Heart left ventricle (tissue), 16 donors: Measurements from ENCODE around the gene DIS3L2. TPM values are rescaled to one million over a fixed set of nuclear protein-coding genes. Genes with fewer than 3 reads are reported as not detected.

Source experiments
- ATAC-seq, 4 donors: fragments of 200-7000 bp; cut with Tn5 transposase; one replicate each; pipeline ENCODE4 v1.9.1; 2020 to 2022; ENCODE audit warnings: moderate library complexity in 4 of 4, mild to moderate bottlenecking in 3 of 4, moderate number of reproducible peaks in 1 of 4
- DNase-seq, 5 donors: peaks; one replicate each; pipeline ENCODE4 v3.0.0-alpha.2; 2020
- H3K27ac ChIP-seq, 12 donors: fragments of 200-600 bp; sonication (generic) in 4 of 12; one replicate each; pipeline versions ENCODE4 v1.5.0 to v1.8.0; 2016 to 2022; ENCODE audit warnings: mild to moderate bottlenecking in 2 of 12
- H3K27me3 ChIP-seq, 9 donors: fragments of 200-600 bp; sonication (generic) in 2 of 9; one replicate each; pipeline versions ENCODE4 v1.5.1 to v1.8.0; 2016 to 2022; ENCODE audit warnings: mild to moderate bottlenecking in 3 of 9
- H3K36me3 ChIP-seq, 9 donors: fragments of 200-600 bp; sonication (generic) in 2 of 9; one replicate each; pipeline versions ENCODE4 v1.5.0 to v1.8.0; 2018 to 2022; ENCODE audit warnings: mild to moderate bottlenecking in 2 of 9
- H3K4me1 ChIP-seq, 12 donors: fragments of 200-600 bp; sonication (generic) in 4 of 12; one replicate each; pipeline versions ENCODE4 v1.5.0 to v1.8.0; 2016 to 2022; ENCODE audit warnings: mild to moderate bottlenecking in 3 of 12
- H3K4me3 ChIP-seq, 12 donors: fragments of 200-600 bp; sonication (generic) in 4 of 12; one replicate each; pipeline versions ENCODE4 v1.5.0 to v1.8.0; 2017 to 2022; ENCODE audit warnings: mild to moderate bottlenecking in 9 of 12, moderate library complexity in 4 of 12
- H3K9me3 ChIP-seq, 12 donors: fragments of 200-600 bp; sonication (generic) in 4 of 12; one replicate each; pipeline versions ENCODE4 v1.5.0 to v1.8.0; 2016 to 2022; ENCODE audit warnings: mild to moderate bottlenecking in 1 of 12
- CTCF ChIP-seq, 12 donors: fragments of 200-600 bp; sonication (generic) in 4 of 12; IDR thresholded peaks; one replicate each; pipeline versions ENCODE4 v1.5.0 to v1.8.0; 2018 to 2022; ENCODE audit warnings: antibody characterized with exemption in 12 of 12, mild to moderate bottlenecking in 5 of 12
- POLR2A ChIP-seq, 2 donors: fragments of 450-650 bp; IDR thresholded peaks; one replicate each; pipeline ENCODE4 v1.6.1; 2017; ENCODE audit warnings: antibody characterized with exemption in 2 of 2, mild to moderate bottlenecking in 2 of 2, moderate library complexity in 2 of 2
- WGBS, 4 donors: extraction: QIAGEN DNeasy Blood & Tissue Kit in 2 of 4; methylation state at CpG; one replicate each; pipeline versions ENCODE4 v1.1.5 to v1.1.7; 2013 to 2018; 5-methylcytosine and 5-hydroxymethylcytosine counted together
- intact Hi-C, 10 donors: fragments of 100-400 bp; cut with DNase I; formaldehyde crosslinking; loops; one replicate each; pipeline versions ENCODE4 v1.11.1 to v1.14.2; 2022
- polyA plus RNA-seq, 2 donors: library from polyadenylated mRNA; stranded (reverse); fragments of 200-250 nt; gene quantifications; one replicate each; pipeline ENCODE4 v1.2.3, GENCODE V29; 2013
- total RNA-seq, 9 donors: library from RNA; depleted of rRNA in 2 of 9; stranded (reverse); fragments of >200 nt in 2 of 9; fragmentation: NEBNext Ultra II Directional in 3 of 9; extraction: Animal tissue kit (Norgen Biotek cat#: 25700) in 3 of 9; gene quantifications; one replicate each; pipeline versions ENCODE4 v1.1.0 to v1.2.4, GENCODE V29; 2016 to 2023
- donor health status: ischemic (EF 13 %, LVEDD 7.1; RV severe dilation, severe dysfunction).
- donor health status: healthy with polysubstance abuse.
- donor health status: DM: no; HTN: yes; CAD: no.
- donor health status: DM: no; HTN: no; CAD: no.
- donor health status: ischemic (EF 25% LVEDD 6.9; RV normal size, moderate dysfunction).
- donor health status: ischemic (EF 25% LVEDD 5.7; RV mildly dilated, moderate dysfunction).
- donor health status: healthy.
- donor health status: DM: yes; HTN: yes; CAD: no.
- donor health status: ischemic (EF 35%, LVEDD 5.7; RV mildly dilated, moderate dysfunction).
- donor health status: nonischemic (EF 11% LVEDD 7.7; RV severe dilation, severe dysfunction).
- donor health status: DM: yes; HTN: yes; CAD: no.
- donor health status: PGD.
- donor health status: ischemic (EF 29% LVEDD 5.4; RV normal size, mild dysfunction).
- donor health status: nonischemic (EF 23%, LVEDD 6.1; RV moderate dilation, normal function).

The DIS3L2 gene
- total and polyA plus RNA-seq, 11 donors, result 12.4 to 27.3 (median 21.8) TPM

DNA sequence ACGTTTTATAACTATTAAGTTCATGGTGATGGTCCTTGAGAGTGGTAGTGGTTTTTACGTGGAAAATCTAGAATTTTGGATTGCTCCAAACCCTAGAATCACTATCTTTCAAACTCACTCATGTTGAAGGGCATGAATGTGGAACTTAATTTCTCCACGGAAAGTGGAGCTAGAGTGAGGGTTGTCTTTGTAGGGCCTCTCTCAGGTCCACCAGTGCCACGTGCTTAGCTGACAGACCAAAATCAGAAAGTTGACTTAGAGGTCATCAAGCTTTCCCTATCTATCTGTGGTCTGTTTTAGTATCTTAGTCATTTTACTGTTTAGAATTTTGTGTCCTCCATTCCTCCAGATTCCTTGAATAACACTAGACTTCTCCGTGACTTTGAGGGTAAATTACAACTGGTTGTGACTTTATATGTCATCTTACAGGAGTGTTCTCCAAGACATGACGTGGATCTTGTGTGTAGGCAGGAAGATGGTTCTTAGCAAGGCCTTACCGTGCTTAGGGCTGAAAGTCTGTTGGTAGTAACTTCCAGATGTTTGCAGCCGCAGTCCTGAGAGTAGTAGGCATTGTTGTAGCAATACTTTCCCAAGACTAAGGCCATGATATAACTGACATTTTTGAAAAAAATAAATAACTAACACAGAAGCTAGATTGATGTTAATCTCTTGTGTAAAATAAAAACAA is 26.8 kb downstream of the DIS3L2 start:
- peak in 3 of 4 donors; percentile 7 to 75 (median 24) for ATAC-seq

GRCh38 chr2:231991664-231992063 is 30.2 kb downstream of the DIS3L2 start:
- no peaks in the 10 kb centered on the region for H3K9me3 ChIP-seq
- no peak overlapping the region for H3K27ac ChIP-seq
- ATAC-seq (no peak), DNase-seq (no peak)
- H3K4me3 ChIP-seq, result no peak overlapping the region
- H3K27me3 ChIP-seq, result no peaks in the 10 kb centered on the region
- peaks cover 0 to 35% (median 19%) of the 10 kb centered on the region in 12 donors for H3K4me1 ChIP-seq
- no peaks in the 10 kb centered on the region for H3K36me3 ChIP-seq
- intact Hi-C loops, result no loop called here
- 66 to 72% (median 69%) methylated on average over 3 of the region's 3 CpGs for WGBS, 4 donors
- TF ChIP-seq POLR2A (IDR thresholded peaks at IDR 0.05), result no peak
- no peak for TF ChIP-seq CTCF (IDR thresholded peaks at IDR 0.05)

More for the DNA sequence above, 26.8 kb downstream of the DIS3L2 start:
- intact Hi-C loops, result loop anchor here in 1 of 10 donors (5.0 kb wide), 1 partner anchor 56 kb away; no protein-coding TSS in a partner anchor
- Histone ChIP-seq H3K4me1 (peaks cover 0 to 28% (median 12%) of the 10 kb centered on the region in 12 donors), H3K4me3 (no peak overlapping the region), H3K27ac (peak overlapping the region in 3 of 12 donors; percentile 19 to 39 (median 27)), H3K27me3 (no peaks in the 10 kb centered on the region), H3K9me3 (no peaks in the 10 kb centered on the region), H3K36me3 (no peaks in the 10 kb centered on the region)
- TF ChIP-seq POLR2A (IDR thresholded peaks at IDR 0.05), result no peak
- TF ChIP-seq CTCF (IDR thresholded peaks at IDR 0.05), result no peak
- 74 to 86% (median 80%) methylated on average over 8 of the region's 8 CpGs for WGBS, 4 donors
- DNase-seq, result no peak

GRCh38 chr2:231992888-231993287 is 31.4 kb downstream of the DIS3L2 start:
- intact Hi-C loops, result no loop called here
- H3K4me3 ChIP-seq, result no peak overlapping the region
- no peak for TF ChIP-seq POLR2A (IDR thresholded peaks at IDR 0.05)
- DNase-seq (no peak), ATAC-seq (no peak)
- no peaks in the 10 kb centered on the region for H3K36me3 ChIP-seq
- WGBS, 4 donors, result 66 to 74% (median 71%) methylated on average over 5 of the region's 5 CpGs
- H3K9me3 ChIP-seq, result no peaks in the 10 kb centered on the region
- no peak overlapping the region for H3K27ac ChIP-seq
- peaks cover 0 to 31% (median 18%) of the 10 kb centered on the region in 12 donors for H3K4me1 ChIP-seq
- no peaks in the 10 kb centered on the region for H3K27me3 ChIP-seq

GRCh38 chr2:231996797-231997540 is 35.5 kb downstream of the DIS3L2 start:
- H3K4me3 ChIP-seq, result no peak overlapping the region
- H3K36me3 ChIP-seq, result no peaks in the 10 kb centered on the region
- H3K4me1 ChIP-seq, result peaks cover 0 to 30% (median 11%) of the 10 kb centered on the region in 12 donors
- intact Hi-C loops, result no loop called here
- TF ChIP-seq POLR2A (IDR thresholded peaks at IDR 0.05) (no peak), CTCF (IDR thresholded peaks at IDR 0.05) (no peak)
- no peak for DNase-seq
- ATAC-seq, result peak in 3 of 4 donors; percentile 41 to 49 (median 44)
- no peaks in the 10 kb centered on the region for H3K9me3 ChIP-seq
- H3K27me3 ChIP-seq, result no peaks in the 10 kb centered on the region
- H3K27ac ChIP-seq, result no peak overlapping the region
- WGBS, 4 donors, result 70 to 98% (median 92%) methylated on average over 2 of the region's 2 CpGs
